Activated T-cell treated with anti-CD3 and anti-CD28 coated beads for 4 hours (primary cell): ENCODE measurements around the gene MMAB.

Source experiments
- DNase-seq: peaks from one replicate; pipeline ENCODE4 v3.0.0-alpha.2; 2020

MMAB gene

GRCh38 chr12:109557805-109558204, 15.5 kb downstream of the MMAB start:
- no peak for DNase-seq

GRCh38 chr12:109557200-109557599, 16.1 kb downstream of the MMAB start:
- no peak for DNase-seq

- no peak for DNase-seq
Observed at GRCh38 chr12:109555431-109556315, 17.6 kb downstream of the MMAB start.

- no peak for DNase-seq
Observed at GRCh38 chr12:109554761-109555160, 18.5 kb downstream of the MMAB start.

GRCh38 chr12:109553906-109554500, 19.3 kb downstream of the MMAB start:
- no peak for DNase-seq

GRCh38 chr12:109553483-109553882, 19.8 kb downstream of the MMAB start:
- no peak for DNase-seq

GRCh38 chr12:109552971-109553370, 20.3 kb downstream of the MMAB start:
- no peak for DNase-seq

GRCh38 chr12:109551108-109551507, 22.2 kb downstream of the MMAB start:
- DNase-seq = no peak

GRCh38 chr12:109550281-109550680, 23.0 kb downstream of the MMAB start:
- no peak for DNase-seq

- DNase-seq = no peak
Observed at GRCh38 chr12:109549613-109550270, 23.6 kb downstream of the MMAB start.

- no peak for DNase-seq
Observed at GRCh38 chr12:109548258-109548657, 25.0 kb downstream of the MMAB start.

- no peak for DNase-seq
Observed at GRCh38 chr12:109547286-109547685, 26.0 kb downstream of the MMAB start.

- DNase-seq = no peak
Observed at GRCh38 chr12:109545826-109546225, 27.5 kb downstream of the MMAB start.

- no peak for DNase-seq
Observed at GRCh38 chr12:109544955-109545531, 28.3 kb downstream of the MMAB start.

- DNase-seq = no peak
Observed at GRCh38 chr12:109542876-109543275, 30.4 kb downstream of the MMAB start.

- DNase-seq = no peak
Observed at GRCh38 chr12:109542014-109542413, 31.3 kb downstream of the MMAB start.

GRCh38 chr12:109541413-109541726, 31.9 kb downstream of the MMAB start:
- no peak for DNase-seq

- no peak for DNase-seq
Observed at GRCh38 chr12:109540526-109541412, 32.5 kb downstream of the MMAB start.

GRCh38 chr12:109539508-109539907, 33.8 kb downstream of the MMAB start:
- no peak for DNase-seq

GRCh38 chr12:109538191-109538863, 35.0 kb downstream of the MMAB start:
- DNase-seq = no peak

GRCh38 chr12:109537136-109537535, 36.2 kb downstream of the MMAB start:
- no peak for DNase-seq

GRCh38 chr12:109535863-109536250, 37.4 kb downstream of the MMAB start:
- no peak for DNase-seq
